Suppressor macrophage (primary cell): Measurements from ENCODE around the gene LRRC8E.

Experiments used
- DNase-seq, 4 experiments: peaks; one replicate each; pipeline ENCODE4 v3.0.0-alpha.2; 2020 to 2022
- total RNA-seq, 17 experiments: gene quantifications; one replicate each; lab custom pipeline; 2026; ENCODE audit warnings: mixed read lengths in 6 of 17, inconsistent platforms in 3 of 17; lab: John Stamatoyannopoulos, UW

Gene LRRC8E
- 0 to 1.8 (median 0.21) reads per million in 17 experiments for total RNA-seq

- DNase-seq, result peak; percentile 26 to 69 (median 37)
Observed at GRCh38 chr19:7888145-7888825, at the start of gene LRRC8E. Gene LRRC8E (plus strand): TSS chr19:7888510. CDS start chr19:7895604, 7,094 bp downstream.

GRCh38 chr19:7839476-7839875 is 48.8 kb upstream of the LRRC8E start:
- DNase-seq, result no peak

GRCh38 chr19:7840629-7841028 is 47.7 kb upstream of the LRRC8E start:
- DNase-seq, result no peak

- no peak for DNase-seq
Observed at GRCh38 chr19:7841751-7842660, 46.3 kb upstream of the LRRC8E start.

DNA sequence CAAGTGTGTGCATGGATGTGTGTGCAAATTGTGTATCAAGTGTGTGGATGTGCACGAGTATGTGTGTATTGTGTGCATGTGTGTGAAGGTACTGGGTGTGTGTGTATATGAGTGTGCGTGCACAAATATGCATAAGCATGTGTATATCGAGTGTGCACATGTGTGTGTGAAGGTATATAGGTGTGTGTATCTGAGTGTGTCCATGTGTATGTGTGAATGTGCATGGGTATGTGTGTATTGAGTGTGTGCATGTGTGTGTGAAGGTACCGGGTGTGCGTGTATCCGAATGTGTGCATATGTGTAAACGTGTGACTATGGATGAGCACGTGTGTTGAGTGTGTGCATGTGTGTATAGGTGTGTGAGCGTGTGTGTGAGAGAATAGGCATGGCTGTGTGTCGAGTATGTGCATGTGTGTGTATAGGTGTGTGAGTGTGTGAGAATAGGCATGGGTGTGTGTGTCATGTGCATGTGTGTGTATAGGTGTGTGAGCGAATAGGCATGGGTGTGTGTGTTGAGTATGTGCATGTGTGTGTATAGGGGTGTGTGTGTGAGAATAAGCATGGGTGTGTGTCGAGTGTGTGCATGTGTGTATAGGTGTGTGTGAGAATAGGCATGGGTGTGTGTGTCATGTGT is 45.5 kb upstream of the LRRC8E start:
- DNase-seq, result no peak

GRCh38 chr19:7843521-7843920 is 44.8 kb upstream of the LRRC8E start:
- DNase-seq, result no peak

GRCh38 chr19:7844405-7844804 is 43.9 kb upstream of the LRRC8E start:
- no peak for DNase-seq

- DNase-seq, result no peak
Observed at GRCh38 chr19:7844951-7845350, 43.4 kb upstream of the LRRC8E start.

- no peak for DNase-seq
Observed at GRCh38 chr19:7845390-7846154, 42.7 kb upstream of the LRRC8E start.

DNA sequence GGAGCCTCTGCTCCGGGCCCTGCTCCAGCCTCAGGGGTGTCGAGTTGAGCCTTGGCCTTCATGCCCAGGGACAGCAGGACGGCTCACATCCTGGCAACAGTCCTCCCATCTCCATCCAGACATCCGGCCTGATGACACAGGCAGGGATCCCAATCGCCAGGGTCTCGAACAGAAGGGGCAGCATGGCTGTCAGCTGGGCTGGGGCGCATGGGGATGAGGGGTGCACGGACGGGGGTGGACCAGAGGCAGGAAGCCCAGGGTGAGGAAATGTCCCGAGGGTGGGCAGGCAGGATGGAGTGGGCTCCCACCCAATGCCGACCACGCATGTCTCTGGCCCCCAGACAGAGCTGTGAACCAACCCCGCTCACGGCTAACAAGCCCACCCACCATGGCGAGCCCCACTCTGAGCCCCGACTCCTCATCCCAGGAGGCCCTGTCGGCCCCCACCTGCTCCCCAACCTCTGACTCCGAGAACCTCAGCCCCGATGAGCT is 42.1 kb upstream of the LRRC8E start:
- DNase-seq, result no peak

- DNase-seq, result no peak
Observed at GRCh38 chr19:7847664-7848063, 40.6 kb upstream of the LRRC8E start.

- no peak for DNase-seq
Observed at GRCh38 chr19:7848779-7849457, 39.4 kb upstream of the LRRC8E start.

DNA sequence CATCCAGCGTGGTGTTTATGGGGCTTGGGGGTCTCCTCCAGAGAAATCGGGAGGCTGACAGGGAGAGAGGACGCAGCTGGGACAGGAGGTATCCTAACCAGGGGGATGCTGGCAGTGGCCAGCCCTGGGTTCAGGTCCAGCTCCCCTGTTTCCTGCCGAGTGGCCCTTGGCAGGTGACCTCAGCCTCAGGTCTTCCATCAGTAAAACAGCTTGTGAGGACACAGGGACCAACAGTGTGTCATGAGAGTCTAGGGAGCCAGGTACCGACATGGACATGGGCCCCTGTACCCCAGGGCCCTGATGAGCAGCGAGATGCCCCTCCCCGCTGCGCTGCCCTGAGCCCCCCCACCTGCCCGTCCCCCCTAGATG is 38.7 kb upstream of the LRRC8E start:
- no peak for DNase-seq

- DNase-seq, result no peak
Observed at GRCh38 chr19:7850000-7850813, 38.1 kb upstream of the LRRC8E start.

GRCh38 chr19:7850945-7851622 is 37.2 kb upstream of the LRRC8E start:
- DNase-seq, result no peak

GRCh38 chr19:7851623-7852500 is 36.4 kb upstream of the LRRC8E start:
- DNase-seq, result no peak

DNA sequence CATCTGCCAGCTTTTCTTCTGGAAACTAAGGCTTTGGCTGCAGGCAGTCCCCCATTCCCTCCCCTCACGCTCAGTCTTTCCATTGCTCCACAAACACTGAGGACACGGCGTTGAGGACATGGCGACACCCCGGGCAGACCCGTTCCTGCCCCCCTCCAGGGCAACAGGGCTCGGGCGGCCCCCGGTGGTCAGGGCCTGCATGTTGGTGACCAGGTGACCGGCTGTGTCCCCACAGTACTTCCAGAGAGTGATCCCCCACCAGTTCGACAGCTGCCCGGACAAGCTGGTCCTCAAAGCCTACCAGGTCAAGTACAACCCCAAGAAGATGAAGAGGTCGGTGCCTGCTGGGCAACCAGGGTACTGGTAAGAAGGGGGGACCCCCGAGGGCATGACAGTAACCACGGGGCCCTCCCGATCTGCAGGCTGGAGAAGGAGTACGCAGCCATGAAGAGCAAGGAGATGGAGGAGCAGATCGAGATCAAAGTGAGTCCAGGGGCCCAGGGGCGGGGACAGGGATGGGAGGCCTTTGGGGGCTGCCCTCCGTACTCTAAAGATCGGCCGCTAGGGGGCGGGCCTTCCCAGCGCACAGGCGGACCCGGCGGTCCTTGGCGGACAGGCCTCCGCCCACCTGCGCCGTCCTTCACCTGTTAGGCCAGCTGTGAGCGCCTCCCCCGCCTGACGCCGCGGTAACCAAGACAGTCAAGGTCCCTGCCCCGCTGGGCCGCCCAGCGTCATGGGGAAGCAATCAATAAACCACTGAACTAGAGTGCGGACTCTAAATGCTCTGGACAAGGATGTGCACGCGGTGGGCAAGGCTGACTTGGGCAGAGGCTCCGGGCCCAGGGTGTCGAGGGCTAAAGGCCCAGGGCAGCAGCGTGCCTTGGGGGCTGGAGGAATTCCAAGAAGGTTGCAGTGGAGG is 35.2 kb upstream of the LRRC8E start:
- DNase-seq, result peak; percentile 58 to 84 (median 65)

- no peak for DNase-seq
Observed at GRCh38 chr19:7853770-7854128, 34.6 kb upstream of the LRRC8E start.
